Neural progenitor cell (in vitro differentiated cells): ENCODE results near the gene TGIF2. TPM values are rescaled to one million over a fixed set of nuclear protein-coding genes. Genes with fewer than 3 reads are reported as not detected.

Experiments used
- DNase-seq: peaks from one replicate; pipeline ENCODE4 v3.0.0-alpha.2; 2016; ENCODE audit warnings: low spot score
- H2AFZ ChIP-seq: fragments of 200-600 bp; sonication (generic); replicated peaks from 2 replicates; pipeline ENCODE4 v1.6.1; 2016; ENCODE audit warnings: antibody characterized with exemption
- H3F3A ChIP-seq: fragments of 200-600 bp; sonication (generic); 2 replicates; pipeline ENCODE4 v1.6.1; 2016; ENCODE audit warnings: antibody characterized with exemption, low read depth
- H3K27ac ChIP-seq: fragments of 200-600 bp; sonication (generic); 2 replicates; pipeline ENCODE4 v1.5.1; 2016; ENCODE audit warnings: mild to moderate bottlenecking
- H3K27me3 ChIP-seq: fragments of 200-600 bp; sonication (generic); 2 replicates; pipeline ENCODE4 v1.6.1; 2016; ENCODE audit warnings: mild to moderate bottlenecking, moderate library complexity
- H3K36me3 ChIP-seq: fragments of 200-600 bp; sonication (generic); 2 replicates; pipeline ENCODE4 v1.5.1; 2016
- H3K4me1 ChIP-seq: fragments of 200-600 bp; sonication (generic); 2 replicates; pipeline ENCODE4 v1.6.1; 2016; ENCODE audit warnings: mixed run types
- H3K4me2 ChIP-seq: fragments of 200-600 bp; sonication (generic); 2 replicates; pipeline ENCODE4 v1.6.1; 2016
- H3K4me3 ChIP-seq: fragments of 200-600 bp; sonication (generic); 2 replicates; pipeline ENCODE4 v1.5.1; 2016
- H3K79me2 ChIP-seq: fragments of 200-600 bp; sonication (generic); 2 replicates; pipeline ENCODE4 v1.6.1; 2016; ENCODE audit warnings: low read depth
- H3K9ac ChIP-seq: fragments of 200-600 bp; sonication (generic); 2 replicates; pipeline ENCODE4 v1.6.1; 2016
- H3K9me3 ChIP-seq: fragments of 200-600 bp; sonication (generic); 2 replicates; pipeline ENCODE4 v1.5.1; 2016; ENCODE audit warnings: low read depth
- H4K20me1 ChIP-seq: fragments of 200-600 bp; sonication (generic); 2 replicates; pipeline ENCODE4 v1.6.1; 2016; ENCODE audit warnings: low read depth
- H3K27ac Mint-ChIP-seq: 3 replicates; pipeline ENCODE4 v1.8.0; 2021; ENCODE audit warnings: mixed read lengths
- H3K27me3 Mint-ChIP-seq: 2 replicates; pipeline ENCODE4 v1.8.0; 2022; ENCODE audit warnings: low read depth, mild to moderate bottlenecking, inconsistent platforms, moderate library complexity, mixed read lengths; ENCODE audit not compliant: insufficient read depth
- H3K36me3 Mint-ChIP-seq: 3 replicates; pipeline ENCODE4 v1.8.0; 2021; ENCODE audit warnings: mixed read lengths
- H3K4me1 Mint-ChIP-seq: 3 replicates; pipeline ENCODE4 v1.8.0; 2021; ENCODE audit warnings: mixed read lengths
- H3K4me3 Mint-ChIP-seq: 3 replicates; pipeline ENCODE4 v1.8.0; 2021; ENCODE audit warnings: mild to moderate bottlenecking, moderate library complexity, mixed read lengths
- H3K9me3 Mint-ChIP-seq: 3 replicates; pipeline ENCODE4 v1.8.0; 2020; ENCODE audit warnings: mixed read lengths
- CTCF ChIP-seq: fragments of 200-600 bp; sonication (generic); IDR thresholded peaks from 2 replicates; pipeline ENCODE4 v1.5.1; 2017; ENCODE audit warnings: antibody characterized with exemption, mild to moderate bottlenecking
- EZH2 ChIP-seq: fragments of 200-600 bp; sonication (generic); IDR thresholded peaks from 2 replicates; pipeline ENCODE4 v1.6.1; 2017; ENCODE audit warnings: antibody characterized with exemption, mild to moderate bottlenecking, moderate library complexity
- EZH2phosphoT487 ChIP-seq: fragments of 200-600 bp; sonication (generic); IDR thresholded peaks from 2 replicates; pipeline ENCODE4 v1.6.1; 2017; ENCODE audit warnings: antibody characterized with exemption
- total RNA-seq: library from RNA; depleted of rRNA; stranded (reverse); fragments of >200 nt; gene quantifications from 2 replicates; pipeline ENCODE4 v1.2.3, GENCODE V29; 2015; ENCODE audit warnings: low replicate concordance

Gene TGIF2
- total RNA-seq, 1 donor from 2014 or later: 67.1 TPM

- Histone ChIP-seq H3K4me3 (no peak overlapping the region), H3K4me2 (no peak overlapping the region), H3K4me1 (peaks cover 3% of the 10 kb centered on the region), H2AFZ (no peak overlapping the region), H3K36me3 (no peaks in the 10 kb centered on the region), H3K79me2 (peaks cover 26% of the 10 kb centered on the region), H3K9me3 (no peaks in the 10 kb centered on the region), H3F3A (peaks cover 44% of the 10 kb centered on the region), H3K27me3 (no peaks in the 10 kb centered on the region), H4K20me1 (peaks cover 31% of the 10 kb centered on the region), H3K27ac (no peak overlapping the region), H3K9ac (no peak overlapping the region)
- DNase-seq: no peak
- Mint-ChIP-seq H3K4me3 (no peak overlapping the region), H3K27me3 (no peaks in the 10 kb centered on the region), H3K36me3 (peaks cover 39% of the 10 kb centered on the region), H3K27ac (no peak overlapping the region), H3K9me3 (no peaks in the 10 kb centered on the region), H3K4me1 (no peaks in the 10 kb centered on the region)
- TF ChIP-seq EZH2phosphoT487: no peak
- no peak for TF ChIP-seq CTCF
- TF ChIP-seq EZH2: no peak
Observed at GRCh38 chr20:36582821-36583220, 9.4 kb downstream of the TGIF2 start.

- H3K27me3 Mint-ChIP-seq: no peaks in the 10 kb centered on the region
- H3K4me3 Mint-ChIP-seq: no peak overlapping the region
- H3K9me3 ChIP-seq: no peaks in the 10 kb centered on the region
- H3K79me2 ChIP-seq: peaks cover 15% of the 10 kb centered on the region
- no peak for DNase-seq
- no peaks in the 10 kb centered on the region for H3K27me3 ChIP-seq
- H3K4me3 ChIP-seq: no peak overlapping the region
- no peaks in the 10 kb centered on the region for H3K4me1 Mint-ChIP-seq
- no peak overlapping the region for H2AFZ ChIP-seq
- H3K36me3 Mint-ChIP-seq: peaks cover 37% of the 10 kb centered on the region
- no peak overlapping the region for H3K27ac Mint-ChIP-seq
- H3K9me3 Mint-ChIP-seq: no peaks in the 10 kb centered on the region
- no peak overlapping the region for H3K9ac ChIP-seq
- peak overlapping the region; percentile 46 for H3K27ac ChIP-seq
- H3K4me2 ChIP-seq: no peak overlapping the region
- peaks cover 3% of the 10 kb centered on the region for H3K4me1 ChIP-seq
- peaks cover 20% of the 10 kb centered on the region for H4K20me1 ChIP-seq
- TF ChIP-seq EZH2phosphoT487 (no peak), CTCF (no peak), EZH2 (no peak)
- H3K36me3 ChIP-seq: no peaks in the 10 kb centered on the region
- H3F3A ChIP-seq: peaks cover 44% of the 10 kb centered on the region
Observed at GRCh38 chr20:36584018-36584481, 10.7 kb downstream of the TGIF2 start.

- Histone ChIP-seq H3K9ac (no peak overlapping the region), H3K4me3 (no peak overlapping the region), H3K27ac (peak overlapping the region; percentile 63), H3F3A (peaks cover 33% of the 10 kb centered on the region), H4K20me1 (peaks cover 10% of the 10 kb centered on the region), H3K27me3 (no peaks in the 10 kb centered on the region), H2AFZ (no peak overlapping the region), H3K9me3 (no peaks in the 10 kb centered on the region), H3K36me3 (no peaks in the 10 kb centered on the region), H3K4me1 (no peaks in the 10 kb centered on the region), H3K4me2 (no peak overlapping the region), H3K79me2 (peaks cover 4% of the 10 kb centered on the region)
- no peaks in the 10 kb centered on the region for H3K9me3 Mint-ChIP-seq
- H3K4me1 Mint-ChIP-seq: no peaks in the 10 kb centered on the region
- H3K4me3 Mint-ChIP-seq: no peak overlapping the region
- DNase-seq: peak; percentile 23
- peaks cover 33% of the 10 kb centered on the region for H3K36me3 Mint-ChIP-seq
- TF ChIP-seq CTCF (no peak), EZH2 (no peak), EZH2phosphoT487 (no peak)
- no peak overlapping the region for H3K27ac Mint-ChIP-seq
- H3K27me3 Mint-ChIP-seq: no peaks in the 10 kb centered on the region
Observed at GRCh38 chr20:36585410-36586125, 12.2 kb downstream of the TGIF2 start.
